Hypothalamus (tissue), 51 donors: Measurements from ENCODE around the gene AKR1C1.
"Not testable (repeated sequence)": the region's sequence is repeated elsewhere in the genome, so short reads cannot be mapped to it uniquely, and the experiment has no call there.

Experiments used
- DNase-seq, 51 donors: peaks; one replicate each; lab custom pipeline; 2025; lab: John Stamatoyannopoulos, UW

The AKR1C1 gene

DNA sequence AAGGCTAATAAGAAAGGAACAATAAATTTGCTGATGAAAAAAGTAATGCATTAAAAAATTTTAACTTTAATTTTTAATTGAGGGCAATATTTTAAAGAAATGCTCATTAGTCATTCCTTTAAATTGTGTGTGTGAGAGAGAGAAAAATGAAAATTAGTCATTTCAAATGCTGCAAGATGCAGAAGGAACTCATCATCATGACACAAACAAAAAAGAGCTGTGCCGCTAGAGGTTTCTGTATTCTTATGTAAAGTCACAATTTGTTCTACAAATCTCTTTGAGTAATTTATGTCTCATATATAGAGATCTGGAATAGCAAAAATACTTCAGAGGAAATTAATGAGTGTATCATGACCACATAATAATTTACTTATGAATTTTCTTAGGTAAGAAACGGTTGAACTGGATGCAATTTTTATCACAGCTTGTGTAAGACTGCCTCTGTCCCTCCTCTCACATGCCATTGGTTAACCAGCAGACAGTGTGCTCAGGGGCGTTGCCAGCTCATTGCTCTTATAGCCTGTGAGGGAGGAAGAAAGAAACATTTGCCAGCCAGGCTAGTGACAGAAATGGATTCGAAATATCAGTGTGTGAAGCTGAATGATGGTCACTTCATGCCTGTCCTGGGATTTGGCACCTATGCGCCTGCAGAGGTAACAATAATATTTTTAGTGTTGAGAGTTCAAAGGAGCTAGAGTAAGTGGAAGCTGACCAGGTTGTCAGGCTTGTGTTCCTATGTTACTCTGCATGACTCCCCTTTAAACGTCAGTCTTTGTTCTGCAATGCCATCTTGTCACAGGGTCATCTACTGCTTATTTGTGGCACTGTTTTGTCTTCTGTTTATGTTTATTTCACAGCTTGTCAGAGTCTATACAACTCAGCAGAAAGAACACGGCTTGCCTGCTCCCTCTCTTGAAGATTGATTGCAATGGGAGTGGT is at the start of gene AKR1C1:
AKR1C1 (plus strand) TSS at position 540 of the 939 bp plus-strand sequence; CDS start at position 570, 30 bp downstream.
- DNase-seq, result not testable (repeated sequence)

DNA sequence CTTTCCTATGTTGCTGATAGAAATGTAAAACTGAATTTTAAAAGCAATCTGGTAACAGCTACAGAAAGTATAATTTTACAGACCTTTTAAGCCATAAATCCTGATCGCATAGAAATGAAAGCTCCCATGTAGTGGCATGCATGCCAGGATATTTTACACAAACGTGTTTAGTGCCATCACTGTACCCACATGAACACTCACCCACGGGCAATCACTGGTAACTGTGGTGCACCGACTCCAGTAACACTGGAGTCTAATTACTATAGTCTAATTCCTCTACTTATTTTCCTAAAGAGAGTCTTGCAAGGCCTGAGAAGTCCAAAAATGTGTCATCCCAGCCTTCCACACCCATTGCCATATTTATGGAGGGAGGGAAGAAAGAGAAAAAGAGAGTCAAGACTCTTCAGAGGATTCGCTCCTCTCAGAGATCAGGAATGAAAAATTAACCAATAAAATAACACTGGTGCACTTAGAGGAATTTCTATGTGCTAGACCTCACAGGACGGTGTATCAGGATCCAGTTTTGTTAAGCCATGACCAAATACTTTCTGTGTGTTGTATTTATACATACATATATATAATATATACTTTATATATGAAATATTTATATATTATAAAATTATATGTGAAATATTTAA is 48.9 kb upstream of the AKR1C1 start:
- no peak for DNase-seq

DNA sequence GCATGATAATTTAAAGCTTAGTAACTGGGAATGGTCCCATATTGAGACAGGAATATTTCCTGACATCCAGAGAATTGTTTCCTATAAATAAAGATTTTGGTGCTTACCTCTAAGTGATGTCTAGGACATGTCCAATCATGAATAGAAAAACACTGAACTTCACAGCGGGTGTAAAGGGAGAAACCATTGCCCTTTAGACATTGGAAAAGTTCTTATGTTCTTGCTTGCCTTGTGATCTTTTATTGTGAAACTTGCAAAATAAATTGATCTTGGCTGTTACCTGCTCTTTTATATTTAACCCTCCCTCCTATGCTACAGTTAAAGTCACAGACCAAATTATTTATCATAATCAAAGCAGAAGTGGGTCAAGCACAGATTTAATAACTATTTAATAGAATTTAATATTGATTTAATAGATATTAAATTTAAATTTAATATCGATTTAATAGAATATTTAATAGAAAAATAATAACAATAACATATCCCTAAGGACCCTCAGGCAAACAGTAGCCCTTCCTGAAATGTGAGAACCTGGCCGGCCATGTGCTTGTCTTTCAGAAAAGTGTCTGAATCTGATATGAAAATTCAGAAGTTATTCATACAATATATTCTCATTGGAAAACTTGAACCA is 47.0 kb upstream of the AKR1C1 start:
- no peak for DNase-seq

DNA sequence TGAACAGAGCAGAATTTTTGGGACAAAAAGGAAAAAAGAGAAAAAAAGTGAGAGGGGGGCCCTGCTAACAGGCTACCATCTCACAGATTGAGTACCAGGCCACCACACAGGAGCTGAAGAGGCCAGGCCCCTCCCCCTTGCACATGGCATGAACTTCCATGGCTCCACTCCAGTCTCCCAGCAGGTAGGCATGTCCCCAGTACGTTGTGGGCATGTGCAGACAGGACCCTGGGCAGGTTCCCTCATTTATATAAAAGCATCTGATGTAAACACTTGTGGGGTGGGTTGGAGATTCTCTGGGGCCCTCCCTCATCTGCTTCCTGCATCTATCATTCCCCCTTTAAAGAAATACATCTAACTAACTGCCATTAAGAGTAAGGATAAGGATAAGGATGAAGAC is 45.0 kb upstream of the AKR1C1 start:
- DNase-seq, result no peak

DNA sequence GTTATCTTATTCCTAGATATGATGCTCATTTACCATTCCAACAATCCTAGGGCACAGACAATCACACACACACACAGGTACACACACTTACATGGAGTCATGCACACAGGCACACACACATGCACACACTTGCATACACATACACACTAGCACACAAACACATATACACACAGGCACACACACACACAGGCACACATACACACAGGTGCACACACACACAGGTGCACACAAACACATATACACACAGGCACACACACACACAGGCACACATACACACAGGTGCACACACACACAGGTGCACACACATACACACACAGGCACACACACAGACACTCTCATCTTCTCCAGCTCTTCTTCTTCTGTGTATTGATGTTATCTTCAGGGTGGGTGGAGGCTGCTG is 38.7 kb upstream of the AKR1C1 start:
- not testable (repeated sequence) for DNase-seq

DNA sequence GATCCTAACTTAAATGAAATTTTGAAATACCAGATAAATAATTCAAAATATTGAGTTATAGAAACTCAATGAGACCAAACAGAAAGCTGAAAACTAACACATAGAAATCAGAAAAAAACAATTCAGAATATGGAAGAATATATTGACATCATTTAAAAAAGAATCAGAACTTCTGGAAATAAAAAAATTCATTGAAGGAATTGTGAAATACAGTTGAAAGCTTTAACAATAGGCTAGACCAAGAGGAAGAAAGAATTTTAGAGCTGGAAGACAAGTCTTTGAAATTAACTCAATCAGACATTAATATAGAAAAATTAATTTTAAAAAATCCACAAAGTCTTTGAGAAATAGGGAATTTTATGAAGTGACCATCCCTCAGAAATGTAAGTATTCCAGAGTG is 36.8 kb upstream of the AKR1C1 start:
- DNase-seq, result no peak

DNA sequence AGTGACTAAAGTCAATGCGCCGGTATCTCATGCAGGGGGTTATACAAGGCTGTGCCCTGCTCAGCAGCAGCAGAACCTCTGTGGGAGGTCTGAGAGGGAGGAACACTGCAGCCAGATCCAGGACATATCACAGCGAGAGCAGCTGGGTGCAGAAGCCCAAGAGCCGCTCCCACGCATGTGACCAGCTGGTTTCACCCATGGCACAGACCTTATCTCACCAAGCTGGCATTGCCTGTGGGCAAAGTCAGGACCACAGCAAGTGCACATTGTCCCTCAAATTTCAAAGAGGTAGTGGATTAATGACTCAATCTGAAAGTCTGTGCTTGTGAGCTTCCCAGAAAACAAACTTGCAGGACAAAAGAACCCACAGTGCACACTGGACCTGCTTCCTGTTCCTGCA is 31.6 kb upstream of the AKR1C1 start:
- no peak for DNase-seq

DNA sequence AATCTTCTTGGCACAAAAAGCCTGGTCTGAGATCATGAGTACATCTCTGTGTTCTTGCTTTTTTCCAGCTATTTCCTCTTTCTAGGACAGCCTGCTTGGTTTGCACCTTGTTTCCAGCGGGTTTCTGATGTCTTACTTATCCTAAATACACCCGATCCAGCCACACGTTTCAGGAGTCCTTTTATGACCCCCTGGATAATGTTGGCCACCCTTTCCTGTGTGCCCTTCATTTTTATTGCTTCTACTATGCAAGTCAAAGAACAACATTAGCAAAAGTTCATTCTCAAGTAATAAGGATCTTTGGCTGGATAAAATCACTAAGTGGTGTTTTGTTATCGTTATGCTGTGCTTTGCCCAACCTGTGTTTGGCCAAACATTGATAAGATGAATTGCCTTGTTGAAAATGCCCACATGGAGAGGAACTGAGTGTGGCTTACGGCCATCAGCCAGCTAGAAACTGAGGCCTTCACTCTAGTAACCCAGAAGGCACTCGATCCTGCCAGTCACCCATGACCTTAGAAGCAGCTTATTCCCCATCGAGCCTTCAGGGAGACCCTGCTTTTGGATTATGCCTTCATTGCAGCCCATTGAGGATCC is 28.7 kb upstream of the AKR1C1 start:
- no peak for DNase-seq

DNA sequence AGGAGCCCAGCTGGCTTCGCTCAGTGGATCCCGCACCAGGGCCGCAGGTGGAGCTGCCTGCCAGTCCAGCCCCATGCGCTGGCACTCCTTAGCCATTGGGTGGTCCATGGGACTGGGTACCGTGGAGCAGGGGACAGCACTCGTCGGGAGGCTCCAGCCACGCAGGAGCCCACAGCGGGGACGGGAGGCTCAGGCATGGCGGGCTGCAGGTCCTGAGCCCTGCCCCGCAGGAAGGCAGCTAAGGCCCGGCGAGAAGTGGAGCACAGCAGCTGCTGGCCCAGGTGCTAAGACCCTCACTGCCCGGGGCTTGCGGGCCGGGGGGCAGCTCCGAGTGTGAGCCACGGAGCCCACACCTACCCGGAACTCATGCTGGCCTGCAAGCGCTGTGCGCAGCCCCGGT is 25.9 kb upstream of the AKR1C1 start:
- DNase-seq, result no peak

DNA sequence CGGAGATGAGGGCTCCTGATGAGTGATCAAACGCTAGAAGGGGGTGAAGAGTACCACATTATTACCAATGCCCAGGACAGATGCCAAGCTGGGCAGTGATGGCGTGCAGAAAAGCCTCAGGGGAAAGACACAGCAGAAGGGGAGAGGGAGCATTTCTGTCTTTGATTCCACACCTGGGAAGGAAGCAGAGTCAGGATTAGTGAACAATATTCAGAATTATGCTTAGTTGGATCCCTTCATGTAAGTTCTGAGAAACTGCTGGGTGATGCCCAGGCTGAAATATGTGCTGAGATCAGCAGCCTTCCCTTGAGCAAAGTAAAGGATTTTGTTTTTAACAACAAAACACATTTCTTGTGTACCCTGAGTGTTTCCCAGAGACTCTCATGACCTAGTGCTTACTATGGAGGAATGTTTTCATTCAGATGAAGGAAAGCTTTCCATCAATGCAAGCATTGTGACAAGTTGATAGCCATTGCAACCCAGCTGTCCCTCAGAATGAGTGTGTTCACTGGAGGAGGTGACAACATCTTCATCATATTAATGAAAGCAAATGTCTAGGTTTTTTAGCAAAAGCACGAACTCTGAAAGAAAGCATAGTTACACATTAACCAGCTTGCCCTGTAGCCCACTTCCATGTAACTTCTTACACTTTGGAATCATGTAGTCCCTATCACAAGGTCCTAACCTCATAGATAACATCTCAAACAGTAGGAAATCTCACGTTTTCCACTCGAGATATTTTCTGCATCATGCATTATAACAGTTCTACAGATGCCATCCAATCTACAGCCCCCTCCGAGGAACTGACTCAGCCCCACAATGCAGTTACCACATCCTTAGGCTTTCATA is 23.8 kb upstream of the AKR1C1 start:
- DNase-seq, result no peak

DNA sequence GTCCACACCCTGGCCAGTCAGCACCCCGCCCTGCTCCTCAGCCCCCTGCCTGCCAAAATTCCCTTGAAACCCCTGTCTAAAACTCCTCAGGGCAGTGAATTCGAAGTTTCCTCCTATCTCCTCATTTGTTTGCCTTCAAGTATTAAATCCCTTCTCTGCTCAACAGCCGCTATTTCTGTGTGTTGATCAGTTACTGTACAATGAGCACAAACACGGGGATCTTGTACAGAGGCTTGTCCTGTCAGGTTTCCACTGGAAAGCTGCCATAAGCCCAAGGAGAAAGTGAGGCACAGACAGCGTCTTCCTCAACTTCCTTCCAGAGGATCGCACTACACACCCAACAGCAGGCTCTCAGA is 23.2 kb upstream of the AKR1C1 start:
- DNase-seq, result not testable (repeated sequence)

DNA sequence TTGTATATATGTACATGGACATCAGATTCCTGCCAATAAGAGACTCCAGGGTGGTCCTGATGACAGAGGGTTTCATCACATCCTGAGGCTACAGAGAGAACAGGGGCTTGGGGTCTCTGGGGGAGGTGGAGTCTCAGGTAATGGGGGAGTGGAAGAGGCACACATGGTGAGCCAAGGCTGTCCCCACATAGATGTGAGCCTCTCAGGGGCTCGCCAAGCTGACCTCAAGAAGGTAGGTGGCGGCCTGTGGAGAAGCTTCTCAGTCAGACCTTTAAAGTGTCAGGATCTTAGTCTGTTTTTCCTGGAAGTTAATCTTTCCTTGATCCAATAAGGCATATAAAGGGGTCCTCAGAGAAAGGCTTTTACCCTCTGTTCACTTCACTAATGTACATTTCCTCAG is 22.3 kb upstream of the AKR1C1 start:
- DNase-seq, result not testable (repeated sequence)

DNA sequence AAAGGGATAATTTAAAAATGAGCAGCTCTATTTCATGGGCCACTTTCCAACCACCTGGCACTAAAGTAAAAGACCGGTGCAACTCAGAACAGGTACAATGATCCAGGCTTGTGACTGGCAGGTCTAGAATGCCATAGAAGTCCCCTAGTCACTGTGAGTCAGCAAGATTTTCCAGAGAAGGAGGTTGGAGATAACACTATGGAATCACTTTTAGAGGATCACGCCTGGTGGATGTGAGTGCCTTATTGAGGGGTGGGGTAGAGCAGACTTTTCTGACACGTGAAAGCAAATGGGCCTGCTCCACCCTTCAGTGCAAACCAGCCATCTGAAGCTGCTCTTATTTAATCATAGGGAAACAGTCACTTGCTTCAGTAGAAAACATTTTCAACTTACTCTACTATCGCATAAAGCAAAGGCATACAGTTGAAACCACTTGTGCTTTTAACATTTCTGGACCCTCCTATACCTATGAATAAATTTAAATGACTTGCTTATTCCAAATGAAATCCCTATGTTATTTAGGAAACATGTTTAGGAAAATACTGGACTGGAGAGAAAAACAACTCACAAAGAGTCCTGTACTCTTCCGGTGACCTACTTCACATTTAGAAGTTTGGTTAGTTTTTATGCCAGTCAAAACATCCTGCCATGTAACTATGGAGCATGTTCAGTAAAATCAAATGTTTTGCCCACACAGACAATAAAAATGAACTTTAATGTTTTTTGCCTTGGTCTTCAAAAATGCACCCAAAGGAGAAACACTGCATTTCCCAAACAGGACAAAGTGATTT is 21.5 kb upstream of the AKR1C1 start:
- DNase-seq, result no peak

DNA sequence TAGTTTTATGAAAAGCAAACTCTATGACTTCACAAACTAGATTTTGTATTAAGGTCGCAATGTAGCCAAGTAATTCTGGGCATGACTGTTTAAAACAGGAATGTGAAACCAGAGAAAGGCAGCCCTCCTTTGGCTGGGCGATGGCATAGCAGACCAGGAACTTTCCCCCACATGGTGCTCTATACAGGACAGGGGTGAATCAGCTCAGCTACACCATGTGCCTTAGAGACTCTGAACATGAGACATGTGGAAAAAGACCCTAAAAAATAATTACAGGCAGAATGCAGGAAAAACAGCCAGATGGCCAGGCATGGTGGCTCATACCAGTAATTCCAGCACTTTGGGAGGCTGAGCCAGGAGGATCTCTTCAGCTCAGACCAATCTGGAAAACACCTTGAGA is 20.3 kb upstream of the AKR1C1 start:
- not testable (repeated sequence) for DNase-seq

DNA sequence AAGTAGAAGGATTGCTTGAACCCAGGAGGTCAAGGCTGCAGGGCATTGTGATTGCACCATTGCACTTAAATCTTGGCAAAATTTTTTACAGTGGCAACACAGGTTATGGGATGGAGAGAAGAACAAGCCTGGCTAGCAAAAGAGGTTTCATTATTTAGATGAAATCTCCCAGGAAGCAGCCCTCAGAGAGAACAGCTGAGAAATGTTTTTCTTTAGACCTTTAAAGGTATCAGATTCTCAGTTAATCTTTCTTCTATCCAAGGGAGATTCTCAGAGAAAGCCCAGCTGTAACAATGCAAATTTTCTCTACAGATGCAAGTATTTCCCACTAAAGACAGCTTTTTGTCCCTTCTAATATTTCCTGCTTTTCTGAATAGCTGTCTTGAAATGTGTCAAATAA is 19.8 kb upstream of the AKR1C1 start:
- DNase-seq, result not testable (repeated sequence)

DNA sequence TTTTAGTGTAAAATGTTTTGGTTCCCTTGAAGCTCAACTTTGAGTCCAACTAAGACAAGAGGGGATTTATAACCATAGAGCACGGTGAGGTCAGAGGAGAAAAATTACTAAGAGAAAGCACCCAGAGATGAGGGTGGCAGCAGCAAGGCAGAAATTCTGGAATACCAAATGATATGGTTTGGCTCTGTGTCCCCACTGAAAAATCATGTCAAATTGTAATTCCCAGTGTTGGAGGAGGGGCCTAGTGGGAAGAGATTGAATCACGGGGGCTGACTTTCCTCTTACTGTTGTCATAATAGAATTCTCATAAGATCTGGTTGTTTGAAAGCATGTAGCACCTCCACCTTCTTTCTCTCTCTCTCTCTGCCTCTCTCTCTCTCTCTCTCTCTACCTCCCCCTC is 19.4 kb upstream of the AKR1C1 start:
- DNase-seq, result no peak

DNA sequence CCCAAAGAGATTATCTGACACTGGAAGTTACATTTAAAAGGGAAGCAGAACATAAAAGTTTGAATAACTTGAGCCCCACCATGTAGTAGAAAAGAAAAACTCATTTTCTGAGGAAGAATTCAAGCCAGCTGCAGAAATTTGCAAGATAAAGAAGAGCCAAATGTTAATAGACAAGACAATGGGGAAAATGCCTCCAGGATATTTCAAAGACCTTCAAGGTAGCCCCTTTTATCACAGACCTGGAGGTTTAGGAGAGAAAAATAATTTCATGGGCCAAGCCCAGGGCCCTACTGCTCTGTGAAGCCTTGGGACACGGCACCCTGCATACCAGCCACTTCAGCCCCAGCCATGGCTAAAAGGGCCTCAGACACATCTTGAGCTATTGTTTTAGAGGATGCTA is 18.4 kb upstream of the AKR1C1 start:
- no peak for DNase-seq

DNA sequence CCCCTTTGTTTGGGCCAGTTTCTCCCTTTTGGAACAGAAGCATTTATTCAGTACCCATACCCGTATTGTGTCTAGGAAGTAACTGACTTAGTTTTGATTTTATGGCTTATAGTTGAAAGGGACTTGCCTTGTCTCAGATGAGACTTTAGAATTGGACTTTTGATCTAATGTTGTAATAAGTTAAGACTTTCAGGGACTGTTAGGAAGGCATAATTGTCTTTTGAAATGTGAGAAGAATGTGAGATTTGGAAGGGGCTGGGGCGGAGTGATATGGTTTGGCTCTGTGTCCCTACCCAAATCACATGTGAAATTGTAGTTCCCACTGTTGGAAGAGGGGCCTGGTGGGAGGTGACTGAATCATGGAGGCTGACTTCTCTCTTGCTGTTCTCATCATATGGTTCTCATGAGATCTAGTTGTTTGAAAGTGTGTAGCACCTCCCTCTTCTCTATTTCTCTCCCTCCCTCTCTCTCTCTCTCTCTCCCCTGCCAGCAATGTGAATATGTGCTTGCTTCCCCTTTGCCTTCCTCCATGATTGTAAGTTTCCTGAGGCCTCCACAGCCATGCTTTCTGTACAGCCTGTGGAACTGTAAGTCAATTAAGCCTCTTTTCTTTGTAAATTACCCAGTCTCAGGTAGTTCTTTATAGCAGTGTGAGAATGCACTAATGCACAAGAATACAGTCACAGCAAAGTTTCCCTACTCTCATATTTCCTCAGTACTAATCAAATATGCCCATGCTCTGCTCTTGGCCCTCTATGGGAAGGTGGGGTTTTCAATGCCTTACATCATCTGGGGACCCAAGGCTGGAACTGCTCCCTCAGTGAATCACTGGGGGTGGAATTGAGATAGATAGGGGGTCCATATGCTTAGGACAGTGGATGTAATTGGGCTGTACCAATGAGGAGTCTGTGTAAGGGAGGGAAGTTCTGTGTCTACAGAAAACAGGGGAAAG is 17.2 kb upstream of the AKR1C1 start:
- DNase-seq, result no peak
